H1 (cell line): ENCODE measurements around the gene GTF2A1. TPM values are rescaled to one million over a fixed set of nuclear protein-coding genes. Genes with fewer than 3 reads are reported as not detected.

Experiments
- CTCF ChIA-PET: fragments of 300-600 bp; sonication (Branson Sonifier 250); formaldehyde crosslinking; loops from one replicate; lab custom pipeline; 2021; ENCODE audit not compliant: partially characterized antibody; lab: Charles Lee
- POLR2A ChIA-PET: fragments of 300-600 bp; sonication (Branson Sonifier 250); formaldehyde crosslinking; loops from one replicate; lab custom pipeline; 2021; ENCODE audit warnings: inconsistent platforms; ENCODE audit not compliant: partially characterized antibody; lab: Charles Lee
- DNase-seq, 2 experiments: peaks; one replicate each; pipeline versions ENCODE4 v3.0.0 to v3.0.0-alpha.2; 2010 to 2022; ENCODE audit warnings: low spot score in 2 of 2, low read depth in 1 of 2, mixed read lengths in 1 of 2
- FAIRE-seq: peaks from 2 replicates; lab custom pipeline; 2011; peaks lifted over from hg19 to GRCh38; lab: Jason Lieb, UNC
- H2AFZ ChIP-seq: 2 replicates; pipeline ENCODE4 v1.8.1; 2012; ENCODE audit warnings: low read length, inconsistent platforms
- H2AK5ac ChIP-seq: 2 replicates; pipeline ENCODE4 v1.6.1; 2013; ENCODE audit warnings: low read depth, low read length
- H2BK120ac ChIP-seq: replicated peaks from 2 replicates; pipeline ENCODE3; 2013; ENCODE audit warnings: low read depth, low read length, inconsistent platforms
- H2BK12ac ChIP-seq: 2 replicates; pipeline ENCODE4 v1.6.1; 2013; ENCODE audit warnings: low read depth, low read length
- H2BK15ac ChIP-seq: 2 replicates; pipeline ENCODE4 v1.6.1; 2013; ENCODE audit warnings: low read length
- H2BK20ac ChIP-seq: 2 replicates; pipeline ENCODE4 v1.6.1; 2013; ENCODE audit warnings: low read length
- H2BK5ac ChIP-seq: 2 replicates; pipeline ENCODE4 v1.6.1; 2013; ENCODE audit warnings: low read depth, low read length
- H3K14ac ChIP-seq: 2 replicates; pipeline ENCODE4 v1.6.1; 2013; ENCODE audit warnings: inconsistent platforms; ENCODE audit not compliant: insufficient read length
- H3K18ac ChIP-seq: 2 replicates; pipeline ENCODE4 v1.6.1; 2013; ENCODE audit warnings: low read length; ENCODE audit errors: extremely low read depth
- H3K23ac ChIP-seq: 2 replicates; pipeline ENCODE4 v1.6.1; 2013; ENCODE audit warnings: inconsistent platforms; ENCODE audit not compliant: insufficient read length
- H3K23me2 ChIP-seq: 2 replicates; pipeline ENCODE4 v1.6.1; 2013; ENCODE audit warnings: low read depth, low read length
- H3K27ac ChIP-seq: 2 replicates; pipeline ENCODE4 v1.6.1; 2011; ENCODE audit warnings: low read depth, low read length, inconsistent platforms
- H3K27me3 ChIP-seq, 4 experiments: replicated peaks in 1 of 4; 1 replicate in 1 of 4; 2 replicates in 3 of 4; pipeline versions ENCODE4 v1.6.1 to v1.8.1; 2011 to 2013; ENCODE audit warnings: low read length in 3 of 4, mild to moderate bottlenecking in 3 of 4, inconsistent platforms in 2 of 4, mixed read lengths in 2 of 4, moderate library complexity in 1 of 4; ENCODE audit not compliant: control insufficient read depth in 3 of 4, insufficient read depth in 3 of 4; ENCODE audit errors: extremely low read depth in 1 of 4
- H3K36me3 ChIP-seq, 4 experiments: 2 replicates each; pipeline versions ENCODE4 v1.6.1 to v1.8.1; 2011 to 2013; ENCODE audit warnings: mild to moderate bottlenecking in 4 of 4, low read length in 3 of 4, moderate library complexity in 2 of 4, control low read depth in 1 of 4, inconsistent platforms in 1 of 4; ENCODE audit not compliant: insufficient read depth in 4 of 4, control insufficient read depth in 2 of 4
- H3K4ac ChIP-seq: replicated peaks from 2 replicates; pipeline ENCODE3; 2013; ENCODE audit warnings: low read length, low read depth, mixed read lengths, inconsistent platforms; ENCODE audit not compliant: insufficient read length
- H3K4me1 ChIP-seq, 4 experiments: replicated peaks in 1 of 4; 1 replicate in 1 of 4; 2 replicates in 3 of 4; pipeline versions ENCODE4 v1.6.1 to v1.8.1; 2011 to 2013; ENCODE audit warnings: low read length in 3 of 4, inconsistent platforms in 2 of 4, mixed read lengths in 1 of 4; ENCODE audit not compliant: insufficient read depth in 4 of 4, control insufficient read depth in 3 of 4
- H3K4me2 ChIP-seq, 2 experiments: 2 replicates each; pipeline versions ENCODE4 v1.6.1 to v1.8.1; 2011 to 2013; ENCODE audit warnings: low read depth in 2 of 2, low read length in 2 of 2, control low read depth in 1 of 2, inconsistent platforms in 1 of 2, mild to moderate bottlenecking in 1 of 2; ENCODE audit not compliant: insufficient read depth in 1 of 2
- H3K4me3 ChIP-seq, 4 experiments: fragments of 200-600, 300-600 bp in 1 of 4; sonication (generic), shearing (Covaris generic), sonication (Bioruptor Twin) in 1 of 4; 2 replicates each; pipeline versions ENCODE4 v1.5.1 to v1.8.1; 2011 to 2016; ENCODE audit warnings: low read length in 4 of 4, low read depth in 3 of 4, control low read depth in 2 of 4, inconsistent platforms in 2 of 4, mild to moderate bottlenecking in 2 of 4, mixed read lengths in 1 of 4, moderate library complexity in 1 of 4; ENCODE audit not compliant: insufficient read depth in 2 of 4; ENCODE audit errors: extremely low read depth in 1 of 4
- H3K56ac ChIP-seq: replicated peaks from 2 replicates; pipeline ENCODE3; 2013; ENCODE audit warnings: low read depth, mild to moderate bottlenecking, mixed read lengths, low read length, inconsistent platforms; ENCODE audit not compliant: insufficient read length
- H3K79me1 ChIP-seq: 2 replicates; pipeline ENCODE4 v1.6.1; 2013; ENCODE audit warnings: low read depth, low read length, control low read depth
- H3K79me2 ChIP-seq, 2 experiments: 2 replicates each; pipeline versions ENCODE4 v1.6.1 to v1.8.1; 2012 to 2013; ENCODE audit warnings: low read length in 2 of 2, mild to moderate bottlenecking in 2 of 2, inconsistent platforms in 1 of 2; ENCODE audit not compliant: insufficient read depth in 2 of 2, control insufficient read depth in 1 of 2
- H3K9ac ChIP-seq, 4 experiments: replicated peaks in 1 of 4; 1 replicate in 1 of 4; 2 replicates in 3 of 4; pipeline versions ENCODE4 v1.6.1 to v1.8.1; 2011 to 2013; ENCODE audit warnings: low read depth in 3 of 4, low read length in 3 of 4, control low read depth in 2 of 4, mild to moderate bottlenecking in 2 of 4, moderate library complexity in 2 of 4, inconsistent platforms in 1 of 4; ENCODE audit errors: extremely low read depth in 1 of 4
- H3K9me3 ChIP-seq, 2 experiments: 2 replicates each; pipeline versions ENCODE4 v1.6.1 to v1.8.1; 2012 to 2013; ENCODE audit warnings: mild to moderate bottlenecking in 2 of 2, moderate library complexity in 2 of 2, control low read depth in 1 of 2, inconsistent platforms in 1 of 2, low read depth in 1 of 2, low read length in 1 of 2, mixed read lengths in 1 of 2; ENCODE audit not compliant: insufficient read depth in 2 of 2
- H4K20me1 ChIP-seq, 2 experiments: replicated peaks in 1 of 2; 2 replicates each; pipeline versions ENCODE3 to v1.8.1; 2011 to 2013; ENCODE audit warnings: inconsistent platforms in 2 of 2, low read length in 2 of 2, mild to moderate bottlenecking in 1 of 2; ENCODE audit not compliant: insufficient read depth in 2 of 2, control insufficient read depth in 1 of 2
- H4K5ac ChIP-seq: 2 replicates; pipeline ENCODE4 v1.6.1; 2013; ENCODE audit warnings: low read length, low read depth, mixed read lengths, inconsistent platforms; ENCODE audit not compliant: insufficient read length
- H4K8ac ChIP-seq: 2 replicates; pipeline ENCODE4 v1.8.0; 2013; ENCODE audit warnings: mild to moderate bottlenecking, moderate library complexity, low read length, inconsistent platforms; ENCODE audit not compliant: insufficient read depth; ENCODE audit errors: extremely low read depth
- H4K91ac ChIP-seq: replicated peaks from 2 replicates; pipeline ENCODE3; 2013; ENCODE audit warnings: low read length, mixed read lengths, inconsistent platforms; ENCODE audit not compliant: insufficient read length
- ATF3 ChIP-seq: IDR thresholded peaks from 2 replicates; pipeline ENCODE4 v1.6.1; 2011; ENCODE audit warnings: low read depth, mild to moderate bottlenecking, low read length; ENCODE audit not compliant: insufficient read depth
- BRCA1 ChIP-seq: IDR thresholded peaks from 2 replicates; pipeline ENCODE4 v1.6.1; 2012; ENCODE audit warnings: low read depth, low read length, improper control_type of control experiment
- CHD2 ChIP-seq: IDR thresholded peaks from 2 replicates; pipeline ENCODE4 v1.6.1; 2012; ENCODE audit warnings: low read length, improper control_type of control experiment
- HDAC6 ChIP-seq: IDR thresholded peaks from one replicate; pipeline ENCODE4 v1.7.1; 2012; ENCODE audit warnings: low read depth, mild to moderate bottlenecking, inconsistent platforms, low read length, moderate library complexity
- RAD21 ChIP-seq, 2 experiments: IDR thresholded peaks in 1 of 2; conservative IDR thresholded peaks in 1 of 2; 2 replicates each; pipeline ENCODE4 v1.6.1; 2011; ENCODE audit warnings: low read depth in 2 of 2, low read length in 2 of 2, improper control_type of control experiment in 1 of 2, inconsistent platforms in 1 of 2, mild to moderate bottlenecking in 1 of 2, moderate library complexity in 1 of 2
- SIN3A ChIP-seq, 2 experiments: IDR thresholded peaks in 1 of 2; conservative IDR thresholded peaks in 1 of 2; 2 replicates each; pipeline ENCODE4 v1.6.1; 2011 to 2012; ENCODE audit warnings: low read length in 2 of 2, improper control_type of control experiment in 1 of 2, low read depth in 1 of 2, mild to moderate bottlenecking in 1 of 2
- SIRT6 ChIP-seq: IDR thresholded peaks from one replicate; pipeline ENCODE4 v1.7.1; 2012; ENCODE audit warnings: low read length, inconsistent platforms
- SP4 ChIP-seq: IDR thresholded peaks from 2 replicates; pipeline ENCODE4 v1.6.1; 2012; ENCODE audit warnings: low read length, inconsistent platforms
- SRF ChIP-seq: IDR thresholded peaks from 2 replicates; pipeline ENCODE4 v1.6.1; 2011; ENCODE audit warnings: mild to moderate bottlenecking, low read depth, low read length, moderate library complexity
- TCF12 ChIP-seq: IDR thresholded peaks from 2 replicates; pipeline ENCODE4 v1.6.1; 2011; ENCODE audit warnings: low read depth, mild to moderate bottlenecking, low read length
- WGBS, 2 experiments: shearing (Covaris generic) in 1 of 2; methylation state at CpG; one replicate each; pipeline versions ENCODE4 v1.1.6 to v1.1.7; 2013 to 2015; ENCODE audit warnings: low lambda C conversion rate in 2 of 2, mixed read lengths in 2 of 2, inconsistent platforms in 1 of 2, low coverage in 1 of 2, missing lambda C conversion rate in 1 of 2; ENCODE audit not compliant: insufficient replicate concordance in 2 of 2, insufficient coverage in 1 of 2, insufficient read length in 1 of 2; ENCODE audit errors: extremely low coverage in 1 of 2, missing lambda C conversion rate in 1 of 2; 5-methylcytosine and 5-hydroxymethylcytosine counted together
- polyA plus RNA-seq, 7 experiments: library from polyadenylated mRNA; depleted of rRNA in 3 of 7; stranded (reverse) in 5 of 7; unstranded in 2 of 7; fragments of >200 nt in 5 of 7; fragments of 200-250 nt in 2 of 7; gene quantifications; 1 replicate in 5 of 7; 2 replicates in 1 of 7; 4 replicates in 1 of 7; pipeline versions ENCODE4 v1.2.1 to v1.2.3, GENCODE V29; 2011 to 2013; ENCODE audit warnings: missing spikeins in 2 of 7, mixed read lengths in 2 of 7
- total RNA-seq: library from RNA; stranded (reverse); fragmentation: NEBNext Ultra II Directional; extraction: Animal tissue kit (Norgen Biotek cat#: 25700); gene quantifications from 2 replicates; pipeline ENCODE4 v1.2.1, GENCODE V29; 2021

The GTF2A1 gene
- total and polyA plus RNA-seq, 2 of the 8 experiments (the other 6 are each of a cell fraction or from before 2014, with no cell fraction given), result 24.1 to 57.8 TPM

DNA sequence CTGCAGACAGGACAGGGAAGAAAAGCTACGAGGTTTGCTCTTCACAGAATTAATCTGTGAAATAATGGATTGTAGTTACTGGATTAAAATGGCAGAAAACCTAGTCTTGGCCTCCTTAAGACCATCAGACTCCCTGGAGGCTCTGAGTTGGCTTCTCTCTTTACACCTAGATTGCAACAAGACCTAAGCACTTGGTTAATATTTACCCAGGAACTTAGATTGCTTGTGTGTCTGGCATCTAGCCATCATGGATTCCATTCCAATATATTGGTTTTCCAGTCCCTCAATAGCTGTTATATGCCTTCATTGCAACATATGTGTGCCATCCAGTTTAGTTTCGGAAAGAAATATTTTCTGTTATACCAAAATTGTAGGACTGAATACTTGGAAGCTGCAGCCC is 1.9 kb upstream of the GTF2A1 start:
- Histone ChIP-seq H3K4me3 (no peak overlapping the region), H3K56ac (no peak overlapping the region), H3K18ac (no peak overlapping the region), H3K4ac (no peak overlapping the region), H2BK12ac (no peak overlapping the region), H3K36me3 (no peaks in the 10 kb centered on the region), H4K91ac (no peak overlapping the region), H2BK120ac (no peak overlapping the region), H3K14ac (no peak overlapping the region), H2BK15ac (no peak overlapping the region; the same call in 1 of the 2 replicates), H4K20me1 (no peaks in the 10 kb centered on the region), H3K23me2 (peaks cover 6% of the 10 kb centered on the region; the same call in 1 of the 2 replicates), H3K4me1 (peaks cover 0 to 5% (median 0%) of the 10 kb centered on the region in 4 experiments; a peak in 3 of 7 replicates), H4K8ac (no peak overlapping the region), H3K9ac (no peak overlapping the region), H3K79me1 (no peaks in the 10 kb centered on the region), H3K27ac (no peak overlapping the region), H3K79me2 (peaks cover 0 to 22% of the 10 kb centered on the region in 2 experiments; a peak in 3 of 4 replicates), H2AFZ (no peak overlapping the region), H3K4me2 (no peak overlapping the region; a peak in 1 of 4 replicates), H3K27me3 (no peaks in the 10 kb centered on the region), H2AK5ac (no peak overlapping the region), H2BK20ac (no peak overlapping the region), H3K9me3 (no peaks in the 10 kb centered on the region), H4K5ac (no peak overlapping the region), H2BK5ac (no peak overlapping the region), H3K23ac (no peak overlapping the region)
- ChIA-PET CTCF (interaction anchor here (0.6 to 1.7 kb wide), 5 partner anchors 10 to 242 kb away, joined by 3 to 7 read pairs (median 3); no protein-coding TSS in a partner anchor), POLR2A (interaction anchor here (1.0 to 4.0 kb wide), 4 partner anchors 10 to 52 kb away, joined by 3 to 38 read pairs (median 9); no protein-coding TSS in a partner anchor)
- 95% methylated on average over 2 of the region's 2 CpGs; no CpG with 5 or more reads in 1 of the 2 experiments for WGBS, 2 experiments
- TF ChIP-seq SIN3A (conservative IDR thresholded peaks at IDR 0.05 in 1 of 2, IDR thresholded peaks at IDR 0.05 in 1 of 2; ENCODE audit: low read depth in 1 of 2, low read length in 2 of 2), result no peak
- TF ChIP-seq CHD2, result no peak
- TF ChIP-seq RAD21 (IDR thresholded peaks at IDR 0.05 in 1 of 2, conservative IDR thresholded peaks at IDR 0.05 in 1 of 2; ENCODE audit: low read depth in 2 of 2, low read length in 2 of 2), result no peak
- TF ChIP-seq TCF12, result no peak
- TF ChIP-seq BRCA1, result no peak
- no peak for TF ChIP-seq SIRT6
- TF ChIP-seq ATF3, result no peak
- TF ChIP-seq SRF, result no peak
- TF ChIP-seq HDAC6, result no peak
- no peak for TF ChIP-seq SP4
- no peak for FAIRE-seq
- DNase-seq, result no peak
